ENCODE results near the gene PTGES3L. TPM values are rescaled to one million over a fixed set of nuclear protein-coding genes. Genes with fewer than 3 reads are reported as not detected.

PTGES3L gene
- polyA plus RNA-seq, 1 donor from 2014 or later = 7.8 TPM

GRCh38 chr17:42944211-42944610 lies 35.7 kb downstream of the PTGES3L start:
- no peak overlapping the region for H3K4me3 ChIP-seq (ENCODE audit: low read length)
- H3K9ac ChIP-seq (ENCODE audit: low read length) = no peak overlapping the region
- no peak overlapping the region for H3K27ac ChIP-seq (ENCODE audit: low read length)
- no peaks in the 10 kb centered on the region for H4K20me1 ChIP-seq (ENCODE audit: insufficient read depth)
- H3K9me3 ChIP-seq (ENCODE audit: low read length) = no peaks in the 10 kb centered on the region
- H3K9me2 ChIP-seq (ENCODE audit: insufficient read depth, low read length) = no peaks in the 10 kb centered on the region
- no peaks in the 10 kb centered on the region for H3K27me3 ChIP-seq (ENCODE audit: insufficient read depth, low read depth, low read length)
- H3F3A ChIP-seq (ENCODE audit: insufficient read depth, low read length, poor library complexity, severe bottlenecking) = no peaks in the 10 kb centered on the region
- H3K79me2 ChIP-seq (replicated peaks; ENCODE audit: insufficient read depth, low read length) = no peaks in the 10 kb centered on the region
- H3K36me3 ChIP-seq (ENCODE audit: insufficient read depth, low read length) = no peaks in the 10 kb centered on the region
- TF ChIP-seq SMC3 (conservative IDR thresholded peaks at IDR 0.05; ENCODE audit: poor library complexity) (no peak), EP300 (conservative IDR thresholded peaks at IDR 0.05; ENCODE audit: poor library complexity, severe bottlenecking) (no peak), RAD21 (conservative IDR thresholded peaks at IDR 0.05) (no peak), TAF1 (IDR thresholded peaks at IDR 0.05; ENCODE audit: low read depth) (no peak), REST (IDR thresholded peaks at IDR 0.05; ENCODE audit: borderline replicate concordance) (no peak), MXI1 (conservative IDR thresholded peaks at IDR 0.05; ENCODE audit: poor library complexity, severe bottlenecking) (no peak), EZH2 (IDR thresholded peaks at IDR 0.05; ENCODE audit: borderline replicate concordance, insufficient read depth, low read length, poor library complexity, severe bottlenecking) (no peak), POLR2AphosphoS5 (IDR thresholded peaks at IDR 0.05) (no peak)
- TF ChIP-seq, protein P1, sequence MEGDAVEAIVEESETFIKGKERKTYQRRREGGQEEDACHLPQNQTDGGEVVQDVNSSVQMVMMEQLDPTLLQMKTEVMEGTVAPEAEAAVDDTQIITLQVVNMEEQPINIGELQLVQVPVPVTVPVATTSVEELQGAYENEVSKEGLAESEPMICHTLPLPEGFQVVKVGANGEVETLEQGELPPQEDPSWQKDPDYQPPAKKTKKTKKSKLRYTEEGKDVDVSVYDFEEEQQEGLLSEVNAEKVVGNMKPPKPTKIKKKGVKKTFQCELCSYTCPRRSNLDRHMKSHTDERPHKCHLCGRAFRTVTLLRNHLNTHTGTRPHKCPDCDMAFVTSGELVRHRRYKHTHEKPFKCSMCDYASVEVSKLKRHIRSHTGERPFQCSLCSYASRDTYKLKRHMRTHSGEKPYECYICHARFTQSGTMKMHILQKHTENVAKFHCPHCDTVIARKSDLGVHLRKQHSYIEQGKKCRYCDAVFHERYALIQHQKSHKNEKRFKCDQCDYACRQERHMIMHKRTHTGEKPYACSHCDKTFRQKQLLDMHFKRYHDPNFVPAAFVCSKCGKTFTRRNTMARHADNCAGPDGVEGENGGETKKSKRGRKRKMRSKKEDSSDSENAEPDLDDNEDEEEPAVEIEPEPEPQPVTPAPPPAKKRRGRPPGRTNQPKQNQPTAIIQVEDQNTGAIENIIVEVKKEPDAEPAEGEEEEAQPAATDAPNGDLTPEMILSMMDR (IDR thresholded peaks at IDR 0.05; ENCODE audit: poor library complexity, severe bottlenecking) = no peak
- no peak overlapping the region for H2AFZ ChIP-seq (ENCODE audit: low read depth, low read length)
- H3K4me2 ChIP-seq (ENCODE audit: low read length) = no peak overlapping the region

- H2AFZ ChIP-seq (ENCODE audit: low read depth, low read length) = no peak overlapping the region
- H3K36me3 ChIP-seq (ENCODE audit: insufficient read depth, low read length) = no peaks in the 10 kb centered on the region
- no peak overlapping the region for H3K4me2 ChIP-seq (ENCODE audit: low read length)
- H3K9ac ChIP-seq (ENCODE audit: low read length) = no peak overlapping the region
- no peak overlapping the region for H3K4me3 ChIP-seq (ENCODE audit: low read length)
- no peaks in the 10 kb centered on the region for H3K27me3 ChIP-seq (ENCODE audit: insufficient read depth, low read depth, low read length)
- no peaks in the 10 kb centered on the region for H3K9me3 ChIP-seq (ENCODE audit: low read length)
- no peak overlapping the region for H3K27ac ChIP-seq (ENCODE audit: low read length)
- no peaks in the 10 kb centered on the region for H3K79me2 ChIP-seq (replicated peaks; ENCODE audit: insufficient read depth, low read length)
- no peaks in the 10 kb centered on the region for H3K9me2 ChIP-seq (ENCODE audit: insufficient read depth, low read length)
- H4K20me1 ChIP-seq (ENCODE audit: insufficient read depth) = no peaks in the 10 kb centered on the region
- no peak for TF ChIP-seq TAF1 (IDR thresholded peaks at IDR 0.05; ENCODE audit: low read depth)
- TF ChIP-seq, protein P1 (IDR thresholded peaks at IDR 0.05; ENCODE audit: poor library complexity, severe bottlenecking) = peak; percentile 65
- TF ChIP-seq RAD21 (conservative IDR thresholded peaks at IDR 0.05) = peak; percentile 70
- TF ChIP-seq SMC3 (conservative IDR thresholded peaks at IDR 0.05; ENCODE audit: poor library complexity) = peak; percentile 72
- TF ChIP-seq MXI1 (conservative IDR thresholded peaks at IDR 0.05; ENCODE audit: poor library complexity, severe bottlenecking) = no peak
- TF ChIP-seq POLR2AphosphoS5 (IDR thresholded peaks at IDR 0.05) = no peak
- no peak for TF ChIP-seq EZH2 (IDR thresholded peaks at IDR 0.05; ENCODE audit: borderline replicate concordance, insufficient read depth, low read length, poor library complexity, severe bottlenecking)
- no peak for TF ChIP-seq EP300 (conservative IDR thresholded peaks at IDR 0.05; ENCODE audit: poor library complexity, severe bottlenecking)
- no peak for TF ChIP-seq REST (IDR thresholded peaks at IDR 0.05; ENCODE audit: borderline replicate concordance)
- H3F3A ChIP-seq (ENCODE audit: insufficient read depth, low read length, poor library complexity, severe bottlenecking) = no peaks in the 10 kb centered on the region
Measured at GRCh38 chr17:42937712-42938596, 41.9 kb downstream of the PTGES3L start.

All from neural cell (in vitro differentiated cells).